ENCODE measurements around the gene PTGES.
A peak's percentile ranks its signal among the peaks of the same experiment; 100 is the strongest.
"Not testable (repeated sequence)": the region's sequence is repeated elsewhere in the genome, so short reads cannot be mapped to it uniquely, and the experiment has no call there.

The PTGES gene

GRCh38 chr9:129752900-129753729 is at the start of gene PTGES:
Gene PTGES, minus strand, starts transcription at chr9:129753042. Its CDS starts 30 bp downstream, at chr9:129753012.
- no peak for DNase-seq (ENCODE audit: low read depth)

- no peak for DNase-seq (ENCODE audit: low read depth)
Observed at GRCh38 chr9:129801504-129801903, 48.7 kb upstream of the PTGES start.

GRCh38 chr9:129798973-129799372 is 46.1 kb upstream of the PTGES start:
- no peak for DNase-seq (ENCODE audit: low read depth)

GRCh38 chr9:129796029-129796428 is 43.2 kb upstream of the PTGES start:
- not testable (repeated sequence) for DNase-seq (ENCODE audit: low read depth)

GRCh38 chr9:129794549-129794948 is 41.7 kb upstream of the PTGES start:
- DNase-seq (ENCODE audit: low read depth), result no peak

GRCh38 chr9:129786481-129786880 is 33.6 kb upstream of the PTGES start:
- DNase-seq (ENCODE audit: low read depth), result no peak

GRCh38 chr9:129785866-129786265 is 33.0 kb upstream of the PTGES start:
- no peak for DNase-seq (ENCODE audit: low read depth)

GRCh38 chr9:129784970-129785369 is 32.1 kb upstream of the PTGES start:
- DNase-seq (ENCODE audit: low read depth), result not testable (repeated sequence)

GRCh38 chr9:129783516-129784361 is 30.9 kb upstream of the PTGES start:
- peak; percentile 56 for DNase-seq (ENCODE audit: low read depth)

GRCh38 chr9:129781981-129782380 is 29.1 kb upstream of the PTGES start:
- DNase-seq (ENCODE audit: low read depth), result no peak

- no peak for DNase-seq (ENCODE audit: low read depth)
Observed at GRCh38 chr9:129781131-129781530, 28.3 kb upstream of the PTGES start.

GRCh38 chr9:129779560-129780190 is 26.8 kb upstream of the PTGES start:
- DNase-seq (ENCODE audit: low read depth), result no peak

GRCh38 chr9:129778469-129778868 is 25.6 kb upstream of the PTGES start:
- DNase-seq (ENCODE audit: low read depth), result no peak

GRCh38 chr9:129777769-129778130 is 24.9 kb upstream of the PTGES start:
- DNase-seq (ENCODE audit: low read depth), result no peak

- peak; percentile 99 for DNase-seq (ENCODE audit: low read depth)
Observed at GRCh38 chr9:129776938-129777768, 24.3 kb upstream of the PTGES start.

GRCh38 chr9:129776566-129776937 is 23.7 kb upstream of the PTGES start:
- DNase-seq (ENCODE audit: low read depth), result no peak

- not testable (repeated sequence) for DNase-seq (ENCODE audit: low read depth)
Observed at GRCh38 chr9:129776096-129776495, 23.3 kb upstream of the PTGES start.

- no peak for DNase-seq (ENCODE audit: low read depth)
Observed at GRCh38 chr9:129775448-129775798, 22.6 kb upstream of the PTGES start.

GRCh38 chr9:129774791-129775447 is 22.1 kb upstream of the PTGES start:
- DNase-seq (ENCODE audit: low read depth), result no peak

GRCh38 chr9:129773262-129774048 is 20.6 kb upstream of the PTGES start:
- no peak for DNase-seq (ENCODE audit: low read depth)

GRCh38 chr9:129770741-129771140 is 17.9 kb upstream of the PTGES start:
- no peak for DNase-seq (ENCODE audit: low read depth)
